ENCODE measurements around the gene UNC93A.

DNA sequence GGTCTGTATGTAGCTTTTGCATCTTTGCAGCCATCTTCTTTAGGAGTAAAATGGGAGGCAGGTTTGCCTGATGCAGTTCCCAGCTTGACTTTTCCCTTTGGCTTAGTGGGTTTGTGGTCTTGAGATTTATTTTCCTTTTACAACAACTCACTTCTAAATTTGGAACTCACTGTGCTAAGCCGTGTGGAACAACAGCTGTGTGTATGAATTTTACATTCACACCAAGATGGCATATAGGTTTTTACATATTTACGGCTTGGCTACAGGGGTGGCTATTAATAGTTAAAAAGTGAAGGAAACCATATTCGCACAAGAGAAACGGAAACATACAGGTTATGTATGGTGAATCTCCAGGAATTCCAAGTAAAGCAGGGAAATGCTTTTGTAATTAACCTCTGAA is 36.3 kb downstream of the UNC93A start:
- TF ChIP-seq, protein P1, sequence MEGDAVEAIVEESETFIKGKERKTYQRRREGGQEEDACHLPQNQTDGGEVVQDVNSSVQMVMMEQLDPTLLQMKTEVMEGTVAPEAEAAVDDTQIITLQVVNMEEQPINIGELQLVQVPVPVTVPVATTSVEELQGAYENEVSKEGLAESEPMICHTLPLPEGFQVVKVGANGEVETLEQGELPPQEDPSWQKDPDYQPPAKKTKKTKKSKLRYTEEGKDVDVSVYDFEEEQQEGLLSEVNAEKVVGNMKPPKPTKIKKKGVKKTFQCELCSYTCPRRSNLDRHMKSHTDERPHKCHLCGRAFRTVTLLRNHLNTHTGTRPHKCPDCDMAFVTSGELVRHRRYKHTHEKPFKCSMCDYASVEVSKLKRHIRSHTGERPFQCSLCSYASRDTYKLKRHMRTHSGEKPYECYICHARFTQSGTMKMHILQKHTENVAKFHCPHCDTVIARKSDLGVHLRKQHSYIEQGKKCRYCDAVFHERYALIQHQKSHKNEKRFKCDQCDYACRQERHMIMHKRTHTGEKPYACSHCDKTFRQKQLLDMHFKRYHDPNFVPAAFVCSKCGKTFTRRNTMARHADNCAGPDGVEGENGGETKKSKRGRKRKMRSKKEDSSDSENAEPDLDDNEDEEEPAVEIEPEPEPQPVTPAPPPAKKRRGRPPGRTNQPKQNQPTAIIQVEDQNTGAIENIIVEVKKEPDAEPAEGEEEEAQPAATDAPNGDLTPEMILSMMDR (IDR thresholded peaks at IDR 0.05), result no peak
- no peak for TF ChIP-seq POLR2A (IDR thresholded peaks at IDR 0.05)
